D721Med (cell line): ENCODE data around the gene PGF.
"Not testable (repeated sequence)": the region's sequence is repeated elsewhere in the genome, so short reads cannot be mapped to it uniquely, and the experiment has no call there.

ENCODE experiments used
- DNase-seq: peaks from one replicate; pipeline ENCODE4 v3.0.0; 2011; ENCODE audit warnings: low spot score; ENCODE audit not compliant: insufficient read length
- FAIRE-seq: peaks from 2 replicates; lab custom pipeline; 2011; peaks lifted over from hg19 to GRCh38; lab: Jason Lieb, UNC
- CTCF ChIP-seq: IDR thresholded peaks from 2 replicates; pipeline ENCODE4 v1.5.1; 2012; ENCODE audit warnings: mild to moderate bottlenecking, control low read depth; ENCODE audit not compliant: insufficient read depth; ENCODE audit errors: missing control alignments

PGF gene

GRCh38 chr14:74934041-74934440 lies 21.4 kb downstream of the PGF start:
- no peak for FAIRE-seq
- no peak for TF ChIP-seq CTCF

GRCh38 chr14:74932936-74933335 lies 22.5 kb downstream of the PGF start:
- not testable (repeated sequence) for FAIRE-seq, DNase-seq

More at GRCh38 chr14:74934041-74934440, 21.4 kb downstream of the PGF start:
- DNase-seq, result no peak

GRCh38 chr14:74932401-74932901 lies 22.9 kb downstream of the PGF start:
- TF ChIP-seq CTCF, result no peak
- FAIRE-seq (no peak), DNase-seq (no peak)

GRCh38 chr14:74931744-74932143 lies 23.7 kb downstream of the PGF start:
- FAIRE-seq, result not testable (repeated sequence)

GRCh38 chr14:74929242-74929641 lies 26.2 kb downstream of the PGF start:
- FAIRE-seq (no peak), DNase-seq (no peak)
- no peak for TF ChIP-seq CTCF

More at GRCh38 chr14:74931744-74932143, 23.7 kb downstream of the PGF start:
- DNase-seq, result not testable (repeated sequence)

GRCh38 chr14:74927225-74927624 lies 28.2 kb downstream of the PGF start:
- no peak for TF ChIP-seq CTCF
- DNase-seq, result no peak
- FAIRE-seq, result no peak

GRCh38 chr14:74924061-74924460 lies 31.3 kb downstream of the PGF start:
- DNase-seq (no peak), FAIRE-seq (no peak)
- no peak for TF ChIP-seq CTCF

GRCh38 chr14:74922752-74923401 lies 32.5 kb downstream of the PGF start, which contains the start of gene RPS6KL1:
RPS6KL1 (minus strand) TSS chr14:74923260; CDS start chr14:74921541, 1,719 bp downstream.
- FAIRE-seq (no peak), DNase-seq (peak; percentile 99)
- TF ChIP-seq CTCF, result no peak
